ENCODE data around the gene GPC6.

Gene GPC6

GRCh38 chr13:94344126-94344818, 1117.7 kb downstream of the GPC6 start:
- no peak for DNase-seq

DNA sequence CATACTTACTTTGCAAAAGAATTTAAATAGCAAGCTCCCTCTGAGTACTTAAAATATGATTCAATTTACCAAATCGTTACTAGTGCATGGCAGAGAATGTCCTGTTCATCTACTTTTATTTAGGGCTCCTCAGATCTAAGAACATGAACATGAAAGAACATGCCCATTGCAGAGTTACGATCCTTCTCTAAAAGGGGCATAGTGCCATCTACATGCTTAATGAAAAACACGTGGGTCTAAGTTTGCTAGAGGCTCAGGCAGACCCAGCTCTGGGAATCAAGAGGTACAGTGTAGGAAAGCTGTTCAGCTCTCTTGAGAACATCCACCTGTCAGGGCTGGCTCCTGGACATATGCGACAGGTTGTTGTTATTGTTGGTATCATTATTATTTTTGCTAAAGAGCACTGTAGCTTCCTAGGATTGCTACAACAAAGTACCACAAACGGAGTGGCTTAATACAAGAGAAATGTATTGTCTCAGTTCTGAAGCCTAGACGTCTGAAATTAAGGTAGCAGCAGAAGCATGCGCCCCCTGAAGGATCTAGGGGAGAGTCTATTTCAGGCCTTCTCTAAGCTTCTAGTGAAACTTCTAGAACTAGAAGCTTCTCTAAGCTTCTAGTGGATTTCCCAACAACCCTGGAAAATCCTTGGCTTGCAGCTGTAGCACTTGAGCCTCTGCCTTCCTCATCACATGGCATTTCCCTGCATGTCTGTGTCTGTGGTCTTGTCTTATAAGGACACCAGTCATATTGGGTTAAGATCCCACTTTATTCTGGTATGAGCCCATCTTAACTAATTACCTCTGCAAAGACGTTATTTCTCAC, 1119.0 kb downstream of the GPC6 start:
- DNase-seq, result peak; percentile 37

DNA sequence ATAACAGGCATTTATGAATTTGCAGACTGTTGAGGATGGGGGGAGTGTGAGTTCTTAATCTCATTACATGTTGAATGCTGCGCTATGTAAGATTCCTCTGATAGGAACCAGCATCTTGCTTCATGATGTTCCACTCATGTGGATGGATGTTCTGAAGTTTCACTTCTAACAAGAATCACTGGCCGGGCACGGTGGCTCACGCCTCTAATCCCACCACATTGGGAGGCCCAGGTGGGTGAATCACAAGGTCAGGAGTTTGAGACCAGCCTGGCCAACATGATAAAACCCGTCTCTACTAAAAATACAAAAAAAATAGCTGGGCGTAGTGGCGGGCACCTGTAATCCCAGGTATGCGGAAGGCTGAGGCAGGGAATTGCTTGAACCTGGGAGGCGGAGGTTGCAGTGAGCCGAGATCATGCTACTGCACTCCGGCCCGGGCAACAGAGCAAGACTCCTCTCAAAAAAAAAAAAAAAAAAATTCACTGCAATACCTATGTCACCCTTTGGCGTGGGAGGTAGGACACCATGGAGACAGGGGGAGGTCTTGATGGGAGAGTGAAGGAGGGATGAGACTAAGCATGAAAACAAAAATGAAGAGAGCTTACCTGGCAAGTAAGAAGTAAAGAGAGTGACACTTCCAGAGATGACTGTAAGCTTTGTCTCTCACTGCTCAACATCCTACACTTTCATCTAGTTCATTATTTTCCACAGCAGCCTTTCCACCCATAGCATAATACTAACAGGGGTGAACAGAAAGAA, 1119.8 kb downstream of the GPC6 start:
- DNase-seq, result no peak

GRCh38 chr13:94351292-94351990, 1124.8 kb downstream of the GPC6 start:
- DNase-seq, result no peak

- no peak for DNase-seq
These were observed 1125.5 kb downstream of the GPC6 start for GRCh38 chr13:94352057-94352456.

DNA sequence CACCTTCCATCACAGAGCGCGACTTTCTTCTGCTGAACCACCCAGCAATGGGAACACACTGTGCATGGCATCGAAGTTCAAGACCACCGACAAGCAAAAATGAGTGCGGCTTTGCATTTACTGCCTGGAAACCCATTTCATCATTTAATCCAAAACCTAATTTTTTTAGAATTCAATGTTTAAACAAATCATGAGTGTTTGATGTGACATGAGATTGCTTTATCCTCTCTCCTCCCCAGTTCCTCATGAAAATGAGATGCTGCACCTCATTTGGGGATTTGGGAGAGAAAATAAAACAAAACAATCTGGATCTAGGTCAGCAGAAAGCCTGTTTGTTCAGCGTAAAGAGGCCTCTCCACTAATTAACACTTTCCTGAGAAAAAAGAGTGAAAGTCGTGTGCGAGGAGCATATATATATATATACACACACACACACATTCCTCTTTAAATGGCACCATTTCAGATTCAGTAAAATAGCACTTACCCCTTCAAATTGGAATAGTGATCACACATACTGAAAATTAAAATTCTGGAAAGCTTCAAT, 1126.6 kb downstream of the GPC6 start:
- DNase-seq, result no peak

- no peak for DNase-seq
These were observed 1133.3 kb downstream of the GPC6 start for GRCh38 chr13:94359875-94360274.

DNA sequence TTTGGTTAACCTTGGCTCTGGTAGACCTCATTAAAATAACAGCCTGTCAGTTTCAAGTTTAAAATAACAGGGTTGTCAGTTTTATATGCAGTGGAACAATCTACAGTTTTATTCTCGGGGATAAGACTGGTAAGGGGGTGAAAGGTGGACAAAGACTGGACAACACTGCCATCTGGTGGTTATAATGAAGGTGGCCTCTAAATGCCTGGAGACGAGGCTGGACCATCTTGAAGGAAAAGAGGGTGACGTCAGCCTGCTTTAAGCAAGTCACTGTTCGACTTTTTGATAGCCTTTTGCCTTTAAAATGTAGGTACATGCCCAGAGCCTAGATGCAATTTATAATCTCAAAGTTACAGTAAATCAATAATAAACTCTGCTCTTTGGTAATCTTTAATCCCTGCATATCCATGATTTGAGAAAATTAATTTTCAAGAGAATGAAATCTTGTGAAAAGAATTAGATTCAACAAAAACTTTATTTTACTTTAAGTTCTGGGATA, 1135.9 kb downstream of the GPC6 start:
- DNase-seq, result peak; percentile 76

GRCh38 chr13:94366677-94367076, 1140.1 kb downstream of the GPC6 start:
- DNase-seq, result no peak

DNA sequence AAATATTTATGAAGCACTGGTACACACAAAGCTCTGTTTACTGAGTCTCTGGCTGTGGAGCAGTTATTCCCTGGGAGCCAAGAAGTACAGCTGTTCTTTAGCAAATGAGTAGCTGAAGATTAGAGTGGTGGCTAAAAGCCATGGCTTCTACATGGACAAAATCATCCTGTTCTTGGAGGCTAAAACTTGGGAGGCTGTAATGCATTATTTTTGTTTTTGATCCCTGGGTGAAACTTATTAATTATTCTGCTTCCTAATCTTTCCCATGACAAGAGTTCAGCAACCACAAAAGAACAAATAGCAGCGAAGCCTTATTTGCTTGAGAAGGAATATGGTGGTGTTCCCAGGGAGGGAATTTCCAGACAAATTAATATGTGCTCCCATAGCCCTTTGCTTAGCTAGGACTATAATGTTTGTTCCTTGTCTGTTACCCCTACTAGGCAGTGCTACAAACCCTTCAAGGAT, 1143.4 kb downstream of the GPC6 start:
- no peak for DNase-seq

GRCh38 chr13:94371855-94372254, 1145.2 kb downstream of the GPC6 start:
- DNase-seq, result no peak

DNA sequence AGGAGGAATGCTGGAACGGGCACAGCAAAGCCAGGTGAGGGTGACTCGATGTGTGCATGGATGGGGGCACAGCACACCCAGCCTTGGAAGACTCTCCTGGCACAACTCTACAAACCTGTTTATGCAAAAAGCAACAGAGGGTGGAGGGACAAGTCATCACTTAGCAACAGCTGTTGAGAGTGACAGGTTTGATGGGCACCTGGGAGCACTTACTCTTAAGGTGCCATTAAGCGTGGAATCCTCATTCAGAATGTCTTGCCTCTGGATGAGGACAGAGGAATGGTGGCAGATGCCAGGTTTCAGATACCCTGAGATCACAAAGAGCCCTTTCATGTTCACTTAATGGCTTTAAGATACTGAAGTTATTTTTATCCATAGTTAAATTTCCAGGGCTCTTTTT, 1155.9 kb downstream of the GPC6 start:
- DNase-seq, result no peak

GRCh38 chr13:94382960-94383359, 1156.4 kb downstream of the GPC6 start:
- no peak for DNase-seq

DNA sequence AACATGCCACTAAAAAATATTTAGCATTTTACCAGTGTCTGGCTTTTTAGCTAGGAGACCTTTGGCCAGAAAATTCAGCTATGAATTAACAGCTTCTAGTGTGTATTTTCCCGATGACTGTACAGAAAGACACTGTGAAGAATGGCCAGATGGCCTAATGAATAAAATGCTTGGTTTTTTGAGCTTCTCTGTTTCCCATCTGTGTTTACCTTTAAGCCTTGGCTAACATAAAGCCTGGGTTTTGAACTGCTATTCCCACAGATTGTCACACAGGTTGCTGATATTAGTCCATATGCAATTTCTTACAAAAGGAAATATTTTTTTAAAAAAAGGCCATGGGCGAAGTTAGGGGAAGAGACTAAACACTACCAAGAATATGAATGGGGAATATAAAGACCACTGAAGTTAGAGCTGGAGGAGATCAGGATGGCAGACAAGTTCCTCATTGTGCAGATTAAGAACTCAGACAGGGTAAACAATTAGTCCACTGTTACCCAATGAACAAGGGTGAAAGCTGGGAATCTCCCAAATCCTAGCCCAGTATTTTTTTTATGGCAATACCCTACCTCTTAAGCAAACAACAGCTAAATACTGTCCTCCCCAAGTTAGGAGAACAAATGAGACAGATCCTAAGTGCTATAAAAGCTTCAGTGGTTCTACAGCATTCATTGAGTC, 1157.8 kb downstream of the GPC6 start:
- DNase-seq, result no peak

- no peak for DNase-seq
These were observed 1160.4 kb downstream of the GPC6 start for GRCh38 chr13:94387047-94387446.

DNA sequence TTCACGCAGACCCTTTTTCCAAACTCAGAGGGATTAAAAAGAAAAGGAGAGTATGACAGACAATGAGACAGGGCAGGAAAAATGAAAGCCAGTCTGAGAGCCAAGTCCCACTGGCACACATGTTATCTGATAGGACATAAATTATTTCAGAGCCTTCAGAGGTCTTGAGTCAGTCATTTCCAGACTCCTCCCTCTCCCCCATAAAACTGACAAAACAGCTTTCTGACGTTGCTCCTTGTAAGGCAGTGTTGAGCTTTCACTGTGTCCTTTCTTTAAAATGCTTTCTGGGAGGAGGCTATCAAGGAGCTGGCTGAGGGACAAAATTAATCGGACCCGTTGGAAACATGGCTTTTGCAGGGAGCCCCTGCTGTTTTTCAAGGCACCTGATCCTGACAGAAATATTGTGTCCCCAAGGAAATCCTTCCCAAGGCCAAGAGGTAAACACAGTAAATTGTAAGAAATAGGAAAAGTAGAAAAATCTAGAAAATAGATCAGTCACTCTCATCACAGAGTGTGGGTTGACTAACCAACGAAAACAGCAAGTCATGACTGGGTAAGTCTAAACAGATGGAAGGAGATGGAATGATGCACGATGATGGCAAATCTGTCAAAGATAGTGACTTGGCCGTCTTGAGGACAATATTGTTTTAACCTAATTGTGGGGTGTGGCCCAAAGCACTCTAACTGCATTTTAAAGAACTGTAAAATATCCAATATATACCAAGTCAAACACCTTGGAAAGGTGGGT, 1163.2 kb downstream of the GPC6 start:
- no peak for DNase-seq

- no peak for DNase-seq
These were observed 1164.3 kb downstream of the GPC6 start for GRCh38 chr13:94390881-94391280.

GRCh38 chr13:94394723-94395122, 1168.1 kb downstream of the GPC6 start:
- no peak for DNase-seq

DNA sequence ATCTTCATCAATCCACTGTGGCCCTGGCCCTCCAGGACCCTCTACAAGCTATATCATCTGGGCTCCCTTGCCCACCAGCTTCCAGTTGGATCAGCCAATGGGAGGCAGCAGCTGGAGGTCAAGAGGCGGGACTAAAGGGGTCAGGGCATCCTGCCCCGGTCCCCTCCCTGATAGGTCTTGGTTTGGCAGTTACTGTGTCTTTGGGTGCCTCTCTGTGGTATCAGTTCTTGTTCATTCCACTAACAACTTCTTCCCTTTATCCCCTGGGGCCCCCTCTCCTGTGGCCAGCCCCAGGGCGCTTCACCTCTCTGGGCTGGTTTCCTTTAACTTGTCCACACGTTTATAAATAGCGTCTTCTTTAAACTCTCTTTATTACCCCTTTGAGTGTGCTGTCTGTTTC, 1169.3 kb downstream of the GPC6 start:
- DNase-seq, result no peak

GRCh38 chr13:94399812-94400211, 1173.2 kb downstream of the GPC6 start:
- no peak for DNase-seq

DNA sequence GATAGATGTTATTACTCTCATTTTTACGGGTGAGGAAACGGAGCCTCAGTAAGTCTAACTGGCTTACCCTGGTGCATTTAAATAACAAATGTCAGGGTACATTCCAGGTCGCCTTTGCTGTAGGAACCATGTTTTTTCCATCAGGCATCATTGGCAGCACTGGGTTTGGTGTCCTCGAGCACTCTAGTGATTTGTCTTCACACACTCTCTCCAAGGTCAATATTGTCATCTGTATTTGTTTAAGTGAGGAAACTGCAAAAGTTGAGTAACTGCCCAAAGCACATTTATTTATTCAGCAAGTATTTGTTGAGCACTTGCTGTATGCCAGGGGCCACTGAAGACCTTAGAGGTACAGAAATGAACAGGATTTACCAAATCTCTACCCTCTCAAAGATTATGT, 1174.3 kb downstream of the GPC6 start:
- no peak for DNase-seq

All from CD4-positive, alpha-beta T cell treated with Interleukin-4 for 4 hours (primary cell).